GM12872 (cell line): ENCODE results near the gene ITGA2B.

Experiments
- CTCF ChIP-seq: IDR thresholded peaks from 3 replicates; pipeline ENCODE4 v1.5.1; 2011; ENCODE audit warnings: low read depth, mild to moderate bottlenecking, low read length, moderate library complexity; ENCODE audit not compliant: insufficient read depth

ITGA2B gene

DNA sequence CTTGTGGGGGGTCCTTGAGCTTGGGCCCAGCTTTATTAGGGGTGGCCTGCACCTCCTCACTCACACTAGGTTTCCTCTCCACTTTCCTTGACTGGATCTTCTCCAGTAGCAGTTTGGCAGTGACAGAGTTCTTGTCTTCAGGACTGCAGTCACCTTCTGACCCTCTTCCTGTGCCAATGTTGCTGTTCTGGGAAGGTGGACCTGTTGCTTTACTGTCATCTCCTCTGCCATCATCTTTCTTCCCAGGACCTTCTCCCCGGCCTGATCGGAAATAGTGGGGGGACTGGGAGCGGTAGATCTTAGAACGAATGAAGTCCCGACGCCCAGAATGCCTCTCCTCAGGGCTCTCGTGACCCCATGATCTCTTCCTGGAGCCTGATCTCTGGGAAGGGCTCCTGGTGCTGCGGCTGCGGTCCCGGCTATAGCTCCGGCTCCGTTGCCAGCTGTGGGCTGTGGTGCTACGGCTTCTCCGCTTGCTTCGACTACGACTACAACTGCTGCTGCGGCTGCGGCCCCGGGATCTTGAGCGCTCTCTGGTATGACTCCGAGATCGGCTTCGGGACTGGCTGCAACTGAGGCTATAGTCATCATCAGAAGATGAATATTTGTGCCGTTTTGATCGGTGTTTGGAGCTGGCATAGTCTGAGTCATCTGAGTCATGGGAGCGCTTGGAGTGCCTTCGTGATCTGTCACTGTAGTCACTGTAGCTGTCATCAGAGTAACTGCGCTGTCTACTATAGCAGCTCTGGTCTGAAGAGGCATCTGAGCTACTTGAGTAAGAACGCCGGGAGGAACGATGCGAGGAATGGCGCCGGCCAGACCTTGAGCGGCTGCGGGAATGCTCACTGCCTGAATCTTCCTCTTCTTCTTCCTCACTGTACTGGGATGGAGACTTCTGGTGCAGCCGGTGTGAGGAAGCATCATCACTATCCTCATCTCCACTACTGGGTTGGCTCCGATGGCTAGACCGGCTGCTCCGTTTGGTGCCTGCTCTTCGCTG lies 9.5 kb upstream of the ITGA2B start:
- no peak for TF ChIP-seq CTCF

DNA sequence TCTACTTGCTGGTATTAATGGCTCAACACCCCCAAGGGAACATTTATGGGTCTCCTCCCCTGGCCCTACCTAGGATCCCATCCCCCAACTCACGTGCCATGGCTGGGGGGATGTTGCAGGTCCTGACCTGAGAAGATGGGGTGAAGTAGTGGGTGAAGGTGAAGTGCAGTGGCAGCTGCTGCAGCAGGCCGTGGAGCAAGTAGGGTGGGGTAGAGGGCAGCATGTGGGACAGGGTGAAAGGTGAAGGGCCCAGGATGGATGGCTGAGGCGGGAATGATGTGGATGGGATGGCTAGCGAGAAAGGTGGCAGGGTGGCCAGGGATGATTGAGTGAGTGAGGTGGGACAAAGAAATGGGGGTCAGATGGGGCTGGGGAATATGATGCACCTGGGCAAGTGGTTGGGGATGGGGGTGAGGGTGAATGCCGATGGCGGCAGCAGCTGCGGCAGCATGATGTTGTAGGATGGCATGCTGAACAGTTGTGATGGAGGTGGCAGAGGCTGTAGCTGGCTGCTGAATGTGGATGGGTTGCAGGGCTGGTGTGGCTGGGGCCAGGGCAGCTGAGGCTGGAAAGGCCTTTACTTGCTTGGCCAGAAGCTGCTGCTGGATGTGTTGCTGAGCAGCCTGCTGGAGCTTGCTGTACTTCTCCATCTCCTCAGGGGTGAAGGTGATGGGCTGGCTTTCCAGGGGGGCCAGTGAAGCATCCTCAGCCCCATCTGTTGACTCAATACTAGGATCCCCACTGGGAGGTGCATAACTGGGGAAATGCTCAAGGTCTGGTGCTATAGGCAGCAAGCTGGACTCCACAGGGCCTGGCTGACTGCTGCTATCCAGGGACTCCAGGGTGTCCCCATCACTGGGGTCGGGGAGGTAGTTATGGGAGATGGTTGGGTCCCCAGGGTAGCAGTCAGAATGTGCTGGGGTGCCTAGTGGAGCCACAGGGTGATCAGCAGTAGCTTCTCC lies 8.3 kb upstream of the ITGA2B start:
- TF ChIP-seq CTCF, result no peak

DNA sequence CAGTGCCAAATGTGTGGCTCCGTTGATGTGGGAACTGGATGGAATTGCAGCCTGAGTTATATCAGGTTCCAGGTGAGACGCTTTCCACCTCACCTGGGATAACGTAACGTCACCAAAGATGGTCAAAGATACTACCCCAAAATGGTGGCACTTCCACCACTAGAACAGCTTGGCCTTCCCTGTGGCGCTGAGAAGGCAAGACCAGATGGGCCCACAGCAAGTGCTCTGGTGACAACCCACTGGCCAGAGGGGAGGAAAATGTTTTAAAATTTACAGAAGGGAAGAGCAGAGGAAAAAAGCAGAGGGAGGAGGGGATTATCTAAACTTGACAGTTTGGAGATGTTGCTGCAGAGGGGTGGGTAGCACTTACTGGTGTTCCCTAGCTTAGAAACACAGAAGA lies 7.5 kb upstream of the ITGA2B start:
- TF ChIP-seq CTCF, result no peak

DNA sequence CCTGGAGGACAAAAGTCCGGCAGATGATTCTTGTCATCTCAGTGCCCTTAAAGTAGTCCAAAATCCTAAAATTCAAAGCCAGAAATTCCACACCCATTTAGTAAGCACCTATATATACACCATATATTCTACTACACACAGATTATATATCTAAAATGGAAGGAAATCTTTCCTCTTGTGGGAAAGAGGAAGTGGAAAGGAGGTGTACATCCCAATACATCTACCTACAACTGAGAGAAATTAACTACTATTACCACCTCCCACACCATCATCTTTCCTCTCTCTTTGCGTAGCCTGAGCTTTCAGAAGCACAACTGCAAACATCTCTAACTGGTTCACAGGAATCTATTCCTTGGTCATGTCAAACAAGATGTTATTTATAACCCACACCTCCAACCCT lies 5.4 kb upstream of the ITGA2B start:
- TF ChIP-seq CTCF, result no peak

DNA sequence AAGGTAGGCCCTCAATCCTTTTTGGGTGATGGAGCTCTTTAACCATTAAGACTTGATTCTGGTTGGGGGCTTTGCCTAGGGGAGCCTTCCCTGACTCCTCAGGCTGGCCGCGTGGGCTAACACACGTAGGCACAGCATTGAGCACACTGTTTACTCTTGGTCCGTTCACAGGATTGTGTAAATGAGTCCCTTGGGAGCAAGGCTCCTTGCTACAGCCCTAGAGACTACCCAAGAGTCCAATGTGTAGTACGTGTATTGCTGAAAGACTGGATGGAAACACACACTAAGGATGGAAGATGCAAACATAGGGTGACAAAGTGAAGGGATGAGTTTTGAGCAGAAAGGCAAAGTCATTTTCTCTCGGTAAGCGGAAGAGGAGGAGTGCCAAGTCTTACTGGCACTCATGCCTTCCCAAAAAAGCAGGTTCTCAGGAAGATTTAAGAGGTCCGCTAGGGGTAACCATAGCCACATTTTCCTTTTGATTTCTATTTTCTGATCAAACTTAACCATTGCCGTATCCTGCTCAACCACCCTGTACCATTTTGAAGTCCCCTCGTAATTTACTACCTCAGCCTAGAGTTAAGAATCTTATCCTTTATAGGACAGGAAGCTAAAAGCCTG lies 911 bp upstream of the ITGA2B start:
- TF ChIP-seq CTCF, result no peak

- TF ChIP-seq CTCF, result no peak
These were observed 314 bp upstream of the ITGA2B start for GRCh38 chr17:44389723-44390202.
